Calu3 (cell line): Measurements from ENCODE around the gene EVA1C. TPM values are rescaled to one million over a fixed set of nuclear protein-coding genes. Genes with fewer than 3 reads are reported as not detected.

Source experiments
- BruUV-seq: library from RNA; stranded (reverse); fragments of 400-500 nt; replicated peaks from 2 replicates; lab custom pipeline; 2021; lab: Mats Ljungman, UMichigan
- CTCF ChIA-PET: fragments of 300-600 bp; sonication (Branson Sonifier 250); formaldehyde crosslinking; loops from one replicate; lab custom pipeline; 2022; ENCODE audit warnings: antibody characterized with exemption; lab: Charles Lee
- DNase-seq: peaks from one replicate; pipeline ENCODE4 v3.0.0; 2022
- H3K27ac Mint-ChIP-seq: one replicate; pipeline ENCODE4 v1.8.0; 2022; ENCODE audit warnings: mixed read lengths; ENCODE audit not compliant: unreplicated experiment
- H3K27me3 Mint-ChIP-seq: one replicate; pipeline ENCODE4 v1.8.0; 2022; ENCODE audit warnings: mixed read lengths; ENCODE audit not compliant: unreplicated experiment
- H3K36me3 Mint-ChIP-seq: one replicate; pipeline ENCODE4 v1.8.0; 2022; ENCODE audit warnings: mild to moderate bottlenecking, moderate library complexity, mixed read lengths; ENCODE audit not compliant: insufficient read depth, unreplicated experiment
- H3K4me1 Mint-ChIP-seq: one replicate; pipeline ENCODE4 v1.8.0; 2022; ENCODE audit warnings: mild to moderate bottlenecking, low read depth, mixed read lengths; ENCODE audit not compliant: unreplicated experiment
- H3K4me3 Mint-ChIP-seq: one replicate; pipeline ENCODE4 v1.8.0; 2022; ENCODE audit warnings: mild to moderate bottlenecking, low read depth, moderate library complexity, mixed read lengths; ENCODE audit not compliant: unreplicated experiment
- H3K9me3 Mint-ChIP-seq: one replicate; pipeline ENCODE4 v1.8.0; 2022; ENCODE audit warnings: low read depth, mixed read lengths; ENCODE audit not compliant: unreplicated experiment
- intact Hi-C: fragments of 100-400 bp; cut with micrococcal nuclease; formaldehyde crosslinking; loops from one replicate; pipeline ENCODE4 v1.10.0; 2022; ENCODE audit not compliant: unreplicated experiment
- total RNA-seq: library from RNA; stranded (reverse); gene quantifications from 2 replicates; pipeline ENCODE4 v1.2.3, GENCODE V29; 2022
- TF ChIP-seq, protein P1 (sequence below): fragments of 200-600 bp; IDR thresholded peaks from one replicate; pipeline ENCODE4 v1.8.0; 2022; ENCODE audit warnings: antibody characterized with exemption; ENCODE audit not compliant: unreplicated experiment

The EVA1C gene
- total RNA-seq, 1 experiment from 2014 or later, result 1.4 TPM

DNA sequence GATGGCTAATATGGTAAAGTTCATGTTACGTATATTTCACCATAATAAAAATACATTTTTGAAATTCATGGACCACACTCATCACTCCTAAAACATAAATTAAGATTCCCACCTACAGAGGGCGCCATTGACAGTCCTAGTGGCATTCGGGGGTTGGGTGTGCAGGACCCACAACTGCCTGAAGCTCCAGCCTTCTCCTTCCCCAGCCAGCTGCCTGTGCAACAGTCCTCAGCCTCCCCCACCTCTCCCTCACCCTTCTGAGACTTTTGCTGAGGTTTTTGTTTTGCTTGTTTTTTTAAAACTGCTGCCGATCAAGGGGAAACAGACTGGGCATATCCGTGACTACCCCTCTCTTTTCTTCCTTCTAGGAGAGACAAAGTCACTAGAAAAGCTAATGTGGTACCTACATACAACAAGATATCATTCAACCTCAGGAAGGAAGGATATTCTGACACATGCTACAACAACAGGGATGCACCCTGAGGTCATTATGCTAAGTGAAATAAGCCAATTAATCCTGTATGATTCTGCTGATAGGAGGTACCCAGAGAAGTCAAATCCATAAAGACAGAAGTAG is 9.2 kb upstream of the EVA1C start:
- BruUV-seq, result no TSS peak
- Mint-ChIP-seq H3K27me3 (peaks cover 18% of the 10 kb centered on the region), H3K4me3 (no peak overlapping the region), H3K9me3 (no peaks in the 10 kb centered on the region), H3K27ac (no peak overlapping the region), H3K4me1 (no peaks in the 10 kb centered on the region), H3K36me3 (no peaks in the 10 kb centered on the region)
- intact Hi-C loops, result loop anchor here (1.0 kb wide), 1 partner anchor 198 kb away; no protein-coding TSS in a partner anchor
- peak; percentile 67 for DNase-seq
- TF ChIP-seq, protein P1, sequence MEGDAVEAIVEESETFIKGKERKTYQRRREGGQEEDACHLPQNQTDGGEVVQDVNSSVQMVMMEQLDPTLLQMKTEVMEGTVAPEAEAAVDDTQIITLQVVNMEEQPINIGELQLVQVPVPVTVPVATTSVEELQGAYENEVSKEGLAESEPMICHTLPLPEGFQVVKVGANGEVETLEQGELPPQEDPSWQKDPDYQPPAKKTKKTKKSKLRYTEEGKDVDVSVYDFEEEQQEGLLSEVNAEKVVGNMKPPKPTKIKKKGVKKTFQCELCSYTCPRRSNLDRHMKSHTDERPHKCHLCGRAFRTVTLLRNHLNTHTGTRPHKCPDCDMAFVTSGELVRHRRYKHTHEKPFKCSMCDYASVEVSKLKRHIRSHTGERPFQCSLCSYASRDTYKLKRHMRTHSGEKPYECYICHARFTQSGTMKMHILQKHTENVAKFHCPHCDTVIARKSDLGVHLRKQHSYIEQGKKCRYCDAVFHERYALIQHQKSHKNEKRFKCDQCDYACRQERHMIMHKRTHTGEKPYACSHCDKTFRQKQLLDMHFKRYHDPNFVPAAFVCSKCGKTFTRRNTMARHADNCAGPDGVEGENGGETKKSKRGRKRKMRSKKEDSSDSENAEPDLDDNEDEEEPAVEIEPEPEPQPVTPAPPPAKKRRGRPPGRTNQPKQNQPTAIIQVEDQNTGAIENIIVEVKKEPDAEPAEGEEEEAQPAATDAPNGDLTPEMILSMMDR, result no peak
- CTCF ChIA-PET, result interaction anchor here (1.3 to 1.6 kb wide), 2 partner anchors 166 to 198 kb away, joined by 7 to 16 read pairs; no protein-coding TSS in a partner anchor

DNA sequence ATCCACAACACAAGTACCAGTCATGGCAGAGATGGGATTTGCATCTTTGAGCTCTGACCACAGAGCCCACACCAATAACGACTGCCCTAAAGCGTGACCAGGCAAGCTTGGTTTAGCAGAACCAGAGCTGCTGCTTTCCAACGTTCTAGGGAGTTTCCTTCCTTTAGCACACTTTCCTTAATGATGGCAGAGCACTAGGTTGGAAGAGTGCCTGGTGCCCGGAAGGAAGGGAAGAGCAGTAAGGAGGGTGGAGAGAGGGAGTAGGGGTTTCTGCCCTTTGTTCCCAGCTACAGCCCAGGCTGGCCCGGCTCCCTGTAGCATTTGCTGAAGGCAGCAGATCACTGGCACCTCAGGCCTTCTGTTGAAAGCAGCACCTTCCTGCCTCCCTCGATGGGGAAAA is 6.1 kb upstream of the EVA1C start:
- CTCF ChIA-PET, result no interaction called here

DNA sequence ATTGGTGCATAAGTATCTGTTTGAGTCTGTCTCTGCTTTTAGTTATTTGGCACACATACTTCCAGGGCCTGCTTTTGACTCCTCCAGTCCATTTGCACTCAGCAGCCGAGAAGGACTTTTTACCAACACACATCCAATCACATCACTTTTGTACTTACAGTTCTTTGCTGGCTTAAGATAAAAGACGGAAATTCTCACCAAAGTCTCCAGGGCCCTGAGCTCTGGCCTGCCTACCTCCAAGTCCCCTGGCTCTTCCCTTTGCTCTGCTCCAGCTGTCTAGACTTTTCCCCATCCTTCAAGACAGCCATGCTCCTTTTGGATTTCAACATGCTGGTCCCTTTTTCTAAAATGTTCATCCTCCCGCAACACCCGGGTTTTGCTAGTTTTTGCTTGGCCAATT is 2.2 kb upstream of the EVA1C start:
- Mint-ChIP-seq H3K36me3 (peaks cover 10% of the 10 kb centered on the region), H3K27ac (no peak overlapping the region), H3K27me3 (peaks cover 39% of the 10 kb centered on the region), H3K4me3 (no peak overlapping the region), H3K9me3 (no peaks in the 10 kb centered on the region), H3K4me1 (peaks cover 8% of the 10 kb centered on the region)
- BruUV-seq, result no TSS peak
- CTCF ChIA-PET, result no interaction called here
- TF ChIP-seq, protein P1, result no peak
- no peak for DNase-seq
- intact Hi-C loops, result no loop called here

More for the DNA sequence above, 6.1 kb upstream of the EVA1C start:
- intact Hi-C loops, result no loop called here
- BruUV-seq, result no TSS peak
- H3K27me3 Mint-ChIP-seq, result peaks cover 30% of the 10 kb centered on the region
- no peak for DNase-seq
- H3K27ac Mint-ChIP-seq, result no peak overlapping the region
- H3K36me3 Mint-ChIP-seq, result no peaks in the 10 kb centered on the region
- no peaks in the 10 kb centered on the region for H3K9me3 Mint-ChIP-seq
- H3K4me1 Mint-ChIP-seq, result no peaks in the 10 kb centered on the region
- TF ChIP-seq, protein P1, result no peak
- no peak overlapping the region for H3K4me3 Mint-ChIP-seq

DNA sequence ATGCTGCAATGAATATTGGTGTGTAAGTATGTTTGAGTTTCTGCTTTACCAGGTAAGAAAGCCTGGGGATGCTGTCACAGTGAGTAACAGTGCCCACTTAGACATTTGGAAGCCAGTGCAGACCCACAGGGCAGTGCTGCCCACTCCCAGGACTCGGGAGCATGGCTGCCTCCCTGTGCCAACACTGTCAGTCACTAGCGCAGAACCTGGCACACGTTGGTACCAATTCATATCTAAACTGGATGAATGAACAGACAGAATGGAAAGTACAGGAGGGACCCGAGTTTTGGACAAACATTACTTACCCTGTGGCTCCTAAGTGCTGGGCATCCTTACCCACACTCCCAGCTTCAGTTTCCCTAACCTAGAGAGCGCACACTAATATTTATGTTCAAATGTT is 1.6 kb upstream of the EVA1C start:
- TF ChIP-seq, protein P1, result no peak
- Mint-ChIP-seq H3K36me3 (peaks cover 10% of the 10 kb centered on the region), H3K27me3 (peaks cover 45% of the 10 kb centered on the region), H3K27ac (no peak overlapping the region), H3K4me3 (peak overlapping the region; percentile 79), H3K4me1 (peaks cover 14% of the 10 kb centered on the region), H3K9me3 (no peaks in the 10 kb centered on the region)
- DNase-seq, result no peak
- BruUV-seq, result no TSS peak
- intact Hi-C loops, result no loop called here
- CTCF ChIA-PET, result no interaction called here
